ENCODE data around the gene MEGF6.

MEGF6 gene

DNA sequence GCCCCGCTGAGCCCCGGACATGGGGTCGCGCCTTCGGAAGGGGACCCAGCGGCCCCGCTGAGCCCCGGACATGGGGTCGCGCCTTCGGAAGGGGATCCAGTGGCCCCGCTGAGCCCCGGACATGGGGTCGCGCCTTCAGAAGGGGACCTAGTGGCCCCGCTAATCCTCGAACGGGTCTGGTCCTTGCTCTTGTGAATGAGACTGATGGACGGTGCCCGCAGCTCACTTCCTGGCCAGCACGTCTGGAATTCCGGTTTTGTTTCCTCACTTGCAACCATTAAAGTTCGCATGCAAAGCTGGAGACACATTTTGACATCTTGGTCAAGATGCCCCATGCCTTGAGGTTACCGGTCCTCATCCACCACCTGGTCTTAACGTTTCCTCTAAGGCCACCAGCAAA lies 33.0 kb upstream of the MEGF6 start:
- no peak for DNase-seq

DNA sequence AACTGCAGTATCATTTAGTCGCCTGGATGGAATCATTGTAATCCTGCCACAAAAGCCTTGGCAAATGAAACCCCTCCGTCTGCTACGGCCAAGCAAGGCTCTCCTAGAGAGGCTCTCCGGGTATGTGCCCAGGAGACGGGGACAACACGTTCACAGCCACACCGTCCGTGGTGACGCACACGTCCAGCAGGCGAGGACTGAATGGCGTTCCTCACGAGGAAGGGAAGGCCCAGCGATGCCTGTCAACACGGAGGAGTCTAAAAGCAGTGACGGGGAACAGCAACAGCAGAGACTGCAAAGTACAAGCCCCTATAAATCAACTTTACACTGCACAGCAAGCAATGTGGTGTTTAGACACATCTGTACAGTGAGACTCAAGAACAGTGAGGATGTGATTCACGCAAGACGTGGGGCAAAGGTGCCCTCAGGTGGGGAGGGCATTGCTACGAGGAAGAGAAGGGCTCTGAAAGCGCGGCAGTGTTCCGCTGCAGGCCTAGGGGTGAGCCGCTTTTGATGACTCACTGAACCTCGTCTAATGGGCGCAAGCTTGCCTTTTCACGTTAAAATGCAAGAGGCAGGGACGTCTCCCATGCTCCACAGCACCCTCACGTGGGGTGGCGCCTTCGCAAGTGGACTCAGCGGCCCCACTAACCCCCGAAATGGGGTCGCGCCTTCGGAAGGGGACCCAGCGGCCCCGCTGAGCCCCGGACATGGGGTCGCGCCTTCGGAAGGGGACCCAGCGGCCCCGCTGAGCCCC lies 31.8 kb upstream of the MEGF6 start:
- no peak for DNase-seq

DNA sequence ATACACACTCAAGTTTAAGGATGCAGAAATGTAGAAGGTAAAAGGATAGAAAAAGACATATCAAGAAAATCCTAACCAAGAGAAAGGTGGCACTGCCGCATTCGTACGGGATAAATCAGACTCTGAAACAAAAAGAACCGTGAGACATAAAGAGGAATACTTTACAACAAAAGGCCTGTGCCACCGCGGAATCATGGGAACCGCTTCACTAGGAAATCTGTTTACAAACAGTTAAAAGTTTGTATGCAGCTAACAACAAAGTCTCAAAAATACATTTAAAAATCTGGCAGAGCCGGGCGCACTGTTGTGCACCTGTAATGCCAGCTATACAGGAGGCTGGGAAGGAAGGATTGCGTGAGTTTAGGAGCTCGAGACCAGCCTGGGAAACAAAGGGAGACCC lies 30.5 kb upstream of the MEGF6 start:
- no peak for DNase-seq

DNA sequence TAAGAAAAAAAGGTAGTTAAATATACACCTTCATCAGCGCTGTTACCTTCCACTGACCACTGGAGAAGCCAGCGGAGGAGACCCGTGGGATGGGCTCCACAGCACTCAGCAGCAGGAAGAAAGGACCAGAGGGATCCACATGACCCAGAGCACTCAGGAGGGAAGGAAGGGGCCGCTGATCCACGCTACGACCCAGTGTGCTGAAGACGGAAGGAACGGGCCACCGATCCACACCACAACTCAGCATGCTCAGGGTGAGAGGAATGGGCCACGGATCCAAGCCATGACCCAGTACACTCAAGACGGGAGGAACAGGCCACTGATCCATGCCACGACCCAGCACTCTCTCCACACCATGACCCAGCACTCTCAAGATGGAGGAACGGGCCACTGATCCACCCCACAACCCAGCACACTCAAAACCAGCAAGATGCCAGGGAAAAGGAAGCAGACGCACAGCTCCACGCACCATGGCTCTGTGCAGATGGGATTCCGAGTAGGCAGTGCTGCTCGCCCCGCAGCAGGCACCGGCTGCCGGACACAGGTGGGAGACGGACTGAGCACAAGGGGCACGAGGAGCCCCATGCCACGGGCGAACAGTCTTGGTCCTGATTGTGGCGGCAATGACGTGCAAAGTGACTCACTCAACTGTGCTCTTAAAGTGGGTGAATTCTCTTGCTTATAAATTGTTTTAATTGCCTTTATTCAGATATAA lies 29.9 kb upstream of the MEGF6 start:
- DNase-seq = no peak

DNA sequence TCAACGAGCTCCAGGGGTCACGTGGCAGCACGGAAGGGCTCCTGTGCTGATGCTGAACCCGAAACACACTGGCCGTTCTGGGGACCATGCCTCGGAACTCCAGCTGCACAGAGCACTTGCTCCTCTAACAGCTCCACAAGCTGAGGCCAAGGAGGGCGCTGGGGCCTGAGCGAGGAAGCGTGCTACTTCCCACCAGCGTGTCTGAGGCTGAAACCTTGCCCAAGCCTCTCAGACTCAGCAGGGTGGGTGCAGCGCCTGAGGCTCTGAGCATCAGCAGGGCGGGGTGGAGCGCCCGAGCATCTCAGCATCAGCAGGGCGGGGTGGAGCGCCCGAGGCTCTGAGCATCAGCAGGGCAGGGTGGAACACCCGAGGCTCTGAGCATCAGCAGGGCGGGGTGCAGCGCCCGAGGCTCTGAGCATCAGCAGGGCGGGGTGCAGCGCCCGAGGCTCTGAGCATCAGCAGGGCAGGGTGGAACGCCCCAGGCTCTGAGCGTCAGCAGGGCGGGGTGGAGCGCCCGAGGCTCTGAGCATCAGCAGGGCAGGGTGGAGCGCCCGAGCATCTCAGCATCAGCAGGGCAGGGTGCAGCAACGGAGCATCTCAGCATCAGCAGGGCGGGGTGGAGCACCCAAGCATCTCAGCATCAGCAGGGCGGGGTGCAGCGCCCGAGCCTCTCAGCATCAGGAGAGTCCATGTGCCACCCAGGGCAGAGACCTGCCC lies 29.0 kb upstream of the MEGF6 start:
- no peak for DNase-seq

DNA sequence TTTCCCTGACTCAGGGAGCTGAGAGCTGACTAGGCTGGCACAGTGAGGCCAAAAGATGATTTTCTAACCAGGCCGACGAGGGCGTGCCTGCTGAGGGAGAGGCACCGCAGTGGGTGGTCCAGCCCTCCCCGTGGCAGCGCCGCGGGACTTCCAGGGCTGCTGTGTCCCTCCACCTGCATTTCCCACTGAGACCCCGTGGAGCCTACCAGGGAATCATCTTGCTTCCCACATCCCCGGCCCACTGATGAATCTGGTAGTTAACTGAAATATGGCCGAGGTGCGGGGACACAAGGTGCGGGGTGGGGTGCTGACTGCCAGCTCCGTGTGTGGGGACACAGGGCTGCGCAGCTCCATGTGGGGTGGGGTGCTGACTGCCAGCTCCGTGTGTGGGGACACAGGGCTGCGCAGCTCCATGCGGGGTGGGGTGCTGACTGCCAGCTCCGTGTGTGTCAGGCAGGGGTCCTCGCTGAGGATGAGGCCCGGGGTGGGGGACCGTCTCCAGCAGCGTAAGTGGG lies 28.1 kb upstream of the MEGF6 start:
- DNase-seq = no peak

DNA sequence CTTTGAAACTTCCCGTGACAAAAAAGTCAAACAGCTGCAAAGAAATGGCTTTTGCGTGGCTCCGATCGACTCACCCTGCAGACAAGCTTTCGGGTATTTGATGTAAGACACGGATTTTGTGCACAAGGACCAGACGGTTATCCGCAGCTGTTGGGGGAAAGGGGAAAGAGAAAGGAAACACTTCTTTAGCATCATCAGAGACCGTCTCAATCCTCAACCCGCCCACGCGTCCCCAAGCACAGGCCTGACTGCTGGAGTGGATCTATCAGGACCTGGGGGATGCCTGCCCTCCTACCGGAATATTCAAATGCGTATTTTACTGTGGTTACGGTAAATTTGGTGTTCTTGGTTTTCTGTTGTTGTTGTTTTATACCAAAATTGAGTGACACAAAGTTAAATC lies 27.4 kb upstream of the MEGF6 start:
- DNase-seq = no peak

DNA sequence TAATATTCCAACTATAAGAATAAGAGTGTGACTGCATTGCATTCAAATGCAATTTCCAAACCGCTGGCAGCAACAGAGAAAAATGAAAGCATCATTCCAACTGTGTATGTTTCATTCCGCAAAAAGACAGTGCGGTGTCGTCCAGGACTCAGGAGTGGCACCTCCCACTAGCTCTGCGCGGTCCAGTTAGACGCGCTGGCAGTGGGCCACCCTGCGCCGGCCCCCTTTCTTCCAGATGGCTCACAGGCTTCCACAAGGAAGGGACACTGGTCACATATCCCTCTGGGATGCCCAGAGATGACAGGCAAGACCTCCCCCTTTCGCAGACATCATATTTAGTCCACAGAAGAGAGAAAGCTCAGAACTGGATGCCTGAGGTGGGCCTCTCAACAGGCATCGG lies 26.7 kb upstream of the MEGF6 start:
- DNase-seq = no peak

DNA sequence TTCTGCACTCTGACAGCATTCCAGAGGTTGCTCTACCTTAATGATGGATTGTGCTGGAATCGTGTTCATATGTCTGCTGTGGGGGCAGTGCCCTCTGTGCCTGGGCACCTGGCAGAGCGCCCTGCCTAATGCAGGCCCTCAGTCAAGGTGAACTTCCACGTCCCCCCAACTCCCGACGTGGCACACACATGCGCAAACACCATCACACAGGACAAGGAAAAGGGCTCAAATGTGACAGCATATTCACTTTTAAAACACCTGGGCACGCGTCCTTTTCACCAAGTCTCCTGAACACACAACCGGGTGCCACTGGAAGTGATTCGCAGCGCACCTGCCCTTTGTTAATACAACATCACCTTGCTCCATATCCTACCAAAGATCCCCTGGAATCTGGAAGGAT lies 25.2 kb upstream of the MEGF6 start:
- no peak for DNase-seq

DNA sequence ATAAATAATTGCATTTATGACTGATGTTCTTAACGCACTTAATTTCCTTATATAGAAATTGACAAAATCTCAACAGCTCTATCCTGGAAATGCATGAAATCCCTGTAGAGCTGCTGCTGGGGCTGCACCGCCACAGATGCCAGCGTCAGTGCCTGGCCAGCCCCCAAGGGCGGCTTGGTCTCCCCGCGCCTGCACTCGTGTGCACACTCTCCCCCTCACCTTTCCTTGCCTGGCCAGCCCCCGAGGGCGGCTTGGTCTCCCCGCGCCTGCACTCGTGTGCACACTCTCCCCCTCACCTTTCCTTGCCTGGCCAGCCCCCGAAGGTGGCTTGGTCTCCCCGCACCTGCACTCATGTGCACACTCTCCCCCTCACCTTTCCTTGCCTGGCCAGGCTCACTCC lies 24.8 kb upstream of the MEGF6 start:
- DNase-seq = no peak

DNA sequence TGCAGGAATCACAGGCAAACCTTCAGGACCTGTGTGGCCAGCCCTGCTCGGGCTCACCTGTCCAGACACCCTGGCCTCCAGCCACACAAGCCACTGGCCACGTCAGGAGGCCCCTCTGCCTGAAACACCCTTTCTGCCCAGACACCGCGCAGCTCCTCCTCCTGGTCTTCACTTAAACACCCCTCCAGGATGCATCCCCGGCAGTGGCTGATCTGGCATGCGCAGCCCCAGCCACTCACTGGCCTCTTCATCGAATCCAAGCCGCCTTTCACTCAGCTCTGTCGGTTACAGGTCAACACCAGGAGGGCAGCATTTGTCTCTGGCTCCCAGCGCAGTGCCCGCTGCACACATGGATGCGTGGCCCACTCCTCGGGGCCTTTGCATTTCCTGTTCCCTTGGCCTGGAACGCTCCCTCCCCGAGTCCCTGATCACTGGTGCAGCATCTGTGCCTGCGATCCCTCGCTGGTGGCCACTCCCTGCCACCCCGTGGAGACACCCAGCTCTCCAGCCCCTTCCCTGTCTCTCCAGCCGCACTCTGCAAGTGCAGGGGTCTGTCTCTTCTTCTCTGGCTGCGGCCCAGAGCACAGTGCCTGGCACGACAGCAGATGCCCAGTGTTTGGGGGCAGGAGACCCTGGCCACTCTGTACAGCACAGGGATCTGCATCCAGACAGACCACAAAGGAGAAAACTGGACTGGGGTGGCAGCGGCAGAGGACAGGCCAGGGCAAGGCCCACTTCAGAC lies 22.9 kb upstream of the MEGF6 start:
- DNase-seq = no peak

DNA sequence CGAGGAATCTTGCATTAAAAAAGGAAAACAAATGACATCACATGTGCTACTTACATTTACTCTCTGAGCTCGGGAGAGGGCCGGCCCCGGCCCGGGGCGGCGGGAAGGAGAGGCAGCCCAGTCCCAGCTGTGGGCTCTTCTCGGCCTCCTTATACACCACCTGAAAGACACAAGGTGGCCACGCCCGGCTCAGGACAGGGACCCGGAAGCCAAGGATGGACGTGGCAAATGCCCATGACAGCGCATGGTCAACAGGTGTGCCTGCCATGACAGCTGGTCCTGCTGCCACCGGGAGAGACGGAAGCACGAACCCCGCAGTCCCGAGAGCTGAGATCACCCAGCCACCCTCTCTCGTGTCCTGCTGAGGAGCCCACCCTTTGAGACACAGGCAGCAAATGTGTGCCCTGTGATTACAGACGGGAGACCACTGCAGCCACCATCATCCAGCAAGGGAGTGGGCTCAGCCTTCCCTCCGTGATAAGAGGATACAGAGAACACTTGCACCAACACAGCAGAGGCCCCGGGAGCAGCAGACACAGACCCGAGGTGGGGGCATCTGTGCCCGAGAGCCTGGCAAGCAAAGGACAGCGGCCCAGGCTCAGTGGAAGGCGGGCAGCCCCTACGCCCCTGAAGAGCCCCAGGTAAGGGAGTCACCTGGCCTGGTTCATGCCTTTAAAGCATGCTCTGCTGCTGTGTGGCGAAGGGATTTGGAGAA lies 22.2 kb upstream of the MEGF6 start:
- no peak for DNase-seq

DNA sequence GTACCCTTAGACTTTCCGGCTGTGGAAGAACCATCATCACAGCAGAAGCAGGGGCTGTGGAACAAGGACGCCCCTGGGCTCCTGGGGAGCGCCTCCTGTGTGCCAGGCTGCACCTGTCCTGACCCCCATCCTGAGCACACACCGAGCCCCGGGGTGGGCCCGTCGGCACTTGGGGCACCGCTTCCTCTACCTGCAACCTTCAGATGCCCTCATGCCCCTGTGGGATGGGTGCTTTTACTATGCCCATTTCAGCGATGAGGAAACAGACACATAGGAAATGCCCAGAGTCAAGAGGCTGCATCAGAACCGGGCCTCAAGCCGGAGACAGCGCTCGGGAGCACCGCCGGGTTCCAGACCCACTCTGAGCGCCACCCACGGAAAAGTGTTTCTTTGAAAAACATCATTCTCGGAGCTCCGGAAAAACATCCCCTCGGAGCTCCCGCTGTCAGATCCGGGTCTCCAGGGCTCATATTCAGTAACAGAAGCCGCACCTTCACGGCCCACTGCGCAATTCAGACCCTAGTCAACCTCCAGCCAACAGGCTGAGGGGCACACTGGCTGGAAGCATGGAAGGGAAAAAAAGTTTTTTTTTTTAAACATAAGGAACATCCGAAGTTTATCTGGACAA lies 21.5 kb upstream of the MEGF6 start:
- DNase-seq = no peak

DNA sequence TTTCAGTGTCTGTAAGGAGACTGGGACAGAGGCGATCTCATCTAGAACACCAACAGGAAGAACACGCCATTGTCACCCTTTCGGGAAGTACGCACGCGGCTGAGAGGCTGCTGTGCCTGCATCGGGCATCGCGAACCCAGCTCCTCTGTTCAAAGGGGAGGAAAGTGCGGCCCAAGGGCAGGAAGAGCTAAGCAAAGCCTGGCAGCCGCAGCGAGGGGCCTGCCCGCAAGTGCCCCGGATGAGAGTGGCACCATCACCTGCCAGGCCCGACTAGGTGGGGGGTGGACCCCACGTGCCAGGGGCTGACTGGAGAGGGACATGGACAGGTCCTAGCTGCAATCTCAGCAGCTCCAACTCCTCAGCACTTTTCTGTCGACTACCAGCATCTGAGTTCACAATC lies 21.0 kb upstream of the MEGF6 start:
- DNase-seq = no peak

DNA sequence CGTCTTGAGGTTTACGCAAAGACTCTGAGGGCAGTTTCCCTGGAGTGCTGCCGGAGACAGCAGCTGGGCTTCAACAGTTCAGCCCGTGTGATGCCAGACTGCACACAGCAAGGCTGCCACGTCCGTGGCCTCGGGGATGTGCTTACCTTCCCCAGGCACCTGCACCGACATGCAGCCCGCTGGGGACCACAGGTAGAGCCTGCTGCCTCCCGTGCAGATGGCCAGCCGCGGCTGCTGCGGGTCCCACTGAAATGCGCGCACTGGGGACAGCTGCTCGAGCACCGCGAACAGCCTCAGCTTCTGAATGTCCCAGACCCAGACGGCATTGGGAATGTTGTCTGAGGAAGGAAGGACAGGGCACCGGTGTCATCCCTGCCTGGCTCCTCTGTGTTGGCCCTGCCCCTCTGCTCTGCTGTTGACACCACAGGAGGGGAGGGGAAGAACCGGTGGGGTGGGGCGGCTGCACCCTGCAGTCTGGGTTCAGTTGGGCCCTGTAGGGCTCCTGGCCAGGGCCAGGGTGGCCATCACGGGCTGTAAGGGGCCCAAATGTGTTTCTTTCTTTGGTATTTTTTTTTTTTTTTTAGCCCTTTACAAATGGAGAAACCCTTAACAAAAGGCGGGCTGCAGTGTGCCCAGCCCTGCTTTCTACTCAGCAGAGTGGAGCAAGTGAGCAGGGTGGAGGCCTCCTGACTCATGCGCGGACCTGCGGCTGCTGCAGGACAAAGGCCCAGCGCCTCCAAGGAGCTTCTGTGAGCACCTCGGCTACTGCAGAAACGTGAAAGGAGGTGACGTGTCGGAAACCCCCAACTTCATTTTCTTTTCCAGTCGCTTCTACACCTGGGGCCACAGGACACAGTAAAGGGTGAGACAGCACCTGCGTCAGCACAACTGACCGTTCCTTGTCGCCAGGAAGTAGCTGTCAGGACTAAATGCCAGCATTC lies 20.3 kb upstream of the MEGF6 start:
- DNase-seq = no peak

DNA sequence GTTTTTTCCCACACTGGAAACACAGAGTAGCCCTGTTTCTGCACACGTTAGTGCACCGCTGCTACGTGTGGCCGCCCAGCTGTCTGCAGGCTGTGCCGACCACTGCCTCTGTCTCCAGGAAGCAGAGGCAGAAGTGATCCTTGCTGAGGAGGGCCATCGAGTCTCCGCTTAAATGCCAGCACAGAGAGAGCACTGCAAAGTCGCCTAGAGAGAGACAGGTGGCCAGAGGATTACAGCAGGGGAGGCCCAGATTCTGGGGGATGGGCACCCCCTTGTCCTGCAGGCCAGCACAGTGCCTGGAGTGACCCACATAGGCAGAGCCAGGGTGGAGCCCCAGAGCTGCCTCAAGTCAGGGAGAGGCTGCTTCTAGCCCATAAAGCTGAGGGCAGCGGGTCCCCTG lies 19.6 kb upstream of the MEGF6 start:
- no peak for DNase-seq

DNA sequence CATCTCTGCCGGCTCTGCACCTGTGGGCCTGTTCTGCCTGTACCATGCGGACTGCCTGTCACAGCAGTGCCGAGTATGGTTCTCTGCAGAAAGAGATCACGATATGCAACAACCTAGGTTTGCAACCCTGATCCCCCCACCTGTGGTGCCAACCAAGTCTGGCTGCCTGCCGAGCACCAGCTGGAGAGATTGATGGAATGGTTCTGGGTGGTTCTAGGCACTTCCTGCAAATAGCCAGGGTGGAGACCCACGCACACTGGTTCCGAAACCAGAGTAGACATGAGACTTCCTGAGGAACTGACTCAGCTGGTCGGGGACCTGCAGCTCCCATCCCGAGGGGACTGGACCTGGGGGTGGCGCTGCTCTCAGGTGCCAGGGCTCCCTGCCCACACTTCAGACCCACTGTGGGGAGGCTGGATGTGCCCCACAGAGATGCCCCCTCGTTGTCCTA lies 18.9 kb upstream of the MEGF6 start:
- DNase-seq = no peak

DNA sequence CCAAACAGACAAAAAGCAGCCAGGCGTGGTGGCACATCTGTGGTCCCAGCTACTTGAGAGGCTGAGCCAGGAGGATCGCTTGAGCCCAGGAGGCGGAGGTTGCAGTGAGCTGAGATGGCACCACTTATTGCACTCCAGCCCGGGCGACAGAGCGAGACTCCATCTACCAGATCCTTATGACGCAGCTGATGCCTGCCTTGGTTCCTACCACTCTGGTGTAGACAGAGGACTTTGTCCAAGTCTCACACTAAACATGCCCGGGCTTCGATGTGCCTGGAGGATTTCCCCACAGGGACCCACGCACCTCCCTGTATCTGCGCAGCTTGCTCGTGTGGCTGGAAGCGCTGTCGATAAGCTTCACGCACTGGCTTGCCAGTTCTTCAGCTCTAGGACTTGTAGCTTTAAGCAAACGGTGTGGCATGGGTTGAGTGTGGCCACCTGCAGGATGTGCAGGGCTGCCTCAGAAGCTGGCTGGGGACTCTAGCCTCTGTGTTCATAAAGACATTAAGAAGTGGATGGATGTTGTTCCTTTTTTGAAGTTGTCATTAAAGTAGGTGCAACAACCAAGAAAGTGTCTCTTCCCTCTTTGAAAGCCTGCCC lies 18.4 kb upstream of the MEGF6 start:
- DNase-seq = no peak

DNA sequence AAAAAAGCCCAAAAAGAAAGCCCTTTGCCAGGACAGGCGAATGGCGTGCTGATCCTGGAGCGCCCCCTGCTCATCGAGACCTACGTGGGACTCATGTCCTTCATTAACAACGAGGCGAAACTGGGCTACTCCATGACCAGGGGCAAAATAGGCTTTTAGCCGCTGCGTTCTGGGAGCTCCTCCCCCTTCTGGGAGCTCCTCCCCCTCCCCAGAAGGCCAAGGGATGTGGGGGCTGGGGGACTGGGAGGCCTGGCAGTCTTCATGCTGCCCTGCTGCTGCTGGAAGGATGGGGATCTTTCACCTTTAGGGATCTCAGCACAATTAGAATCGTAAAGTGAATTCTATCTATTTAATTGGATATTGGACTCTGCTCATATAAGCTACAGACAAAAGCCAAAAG lies 17.1 kb upstream of the MEGF6 start:
- DNase-seq = no peak
